Neuronal stem cell (in vitro differentiated cells): ENCODE measurements around the gene RBM45. TPM values are rescaled to one million over a fixed set of nuclear protein-coding genes. Genes with fewer than 3 reads are reported as not detected.

Experiments used
- DNase-seq: peaks from one replicate; pipeline ENCODE4 v3.0.0-alpha.2; 2013; ENCODE audit warnings: low spot score
- H2AFZ ChIP-seq: one replicate; pipeline ENCODE4 v1.6.1; 2013; ENCODE audit warnings: mild to moderate bottlenecking, low read length, inconsistent platforms
- H2AK5ac ChIP-seq: 2 replicates; pipeline ENCODE4 v1.6.1; 2013; ENCODE audit warnings: low read depth, mild to moderate bottlenecking, inconsistent platforms, low read length, moderate library complexity, mixed read lengths
- H2BK120ac ChIP-seq: 2 replicates; pipeline ENCODE4 v1.6.1; 2013; ENCODE audit warnings: low read depth, mild to moderate bottlenecking, inconsistent platforms, low read length, moderate library complexity, mixed read lengths
- H2BK12ac ChIP-seq: one replicate; pipeline ENCODE4 v1.6.1; 2013; ENCODE audit warnings: low read length, inconsistent platforms
- H2BK15ac ChIP-seq: 2 replicates; pipeline ENCODE4 v1.6.1; 2013; ENCODE audit warnings: mild to moderate bottlenecking, low read length, inconsistent platforms, mixed read lengths
- H2BK5ac ChIP-seq: one replicate; pipeline ENCODE4 v1.6.1; 2013; ENCODE audit warnings: inconsistent platforms, mild to moderate bottlenecking, low read length, moderate library complexity
- H3K14ac ChIP-seq: one replicate; pipeline ENCODE4 v1.6.1; 2013; ENCODE audit warnings: low read length, inconsistent platforms
- H3K18ac ChIP-seq: 2 replicates; pipeline ENCODE4 v1.6.1; 2013; ENCODE audit warnings: low read length, inconsistent platforms
- H3K23ac ChIP-seq: 2 replicates; pipeline ENCODE4 v1.6.1; 2013; ENCODE audit warnings: low read depth, mild to moderate bottlenecking, mixed read lengths, low read length, inconsistent platforms; ENCODE audit not compliant: poor library complexity
- H3K27ac ChIP-seq: replicated peaks from 3 replicates; pipeline ENCODE4 v1.5.1; 2013; ENCODE audit warnings: low read length, inconsistent platforms
- H3K27me3 ChIP-seq, 3 experiments: 2 replicates each; pipeline ENCODE4 v1.6.1; 2013; ENCODE audit warnings: low read length in 3 of 3, mild to moderate bottlenecking in 2 of 3, inconsistent platforms in 1 of 3, low read depth in 1 of 3, mixed read lengths in 1 of 3, moderate library complexity in 1 of 3; ENCODE audit not compliant: control insufficient read depth in 3 of 3, insufficient read depth in 3 of 3
- H3K36me3 ChIP-seq, 2 donors: replicated peaks in 1 of 2; 2 replicates each; pipeline ENCODE4 v1.6.1; 2013; ENCODE audit warnings: low read length in 2 of 2; ENCODE audit not compliant: control insufficient read depth in 2 of 2, insufficient read depth in 2 of 2
- H3K4ac ChIP-seq: 2 replicates; pipeline ENCODE4 v1.6.1; 2013; ENCODE audit warnings: inconsistent platforms, mild to moderate bottlenecking, low read length, moderate library complexity
- H3K4me1 ChIP-seq, 2 donors: 1 replicate in 1 of 2; 2 replicates in 1 of 2; pipeline ENCODE4 v1.6.1; 2013; ENCODE audit warnings: low read length in 2 of 2, low read depth in 1 of 2; ENCODE audit not compliant: control insufficient read depth in 2 of 2, insufficient read depth in 1 of 2
- H3K4me2 ChIP-seq: one replicate; pipeline ENCODE4 v1.6.1; 2013; ENCODE audit warnings: mild to moderate bottlenecking, low read length, inconsistent platforms; ENCODE audit not compliant: insufficient read depth, poor library complexity, severe bottlenecking
- H3K4me3 ChIP-seq, 2 donors: 2 replicates each; pipeline ENCODE4 v1.5.1; 2013; ENCODE audit warnings: low read length in 2 of 2, mild to moderate bottlenecking in 2 of 2, inconsistent platforms in 1 of 2, moderate library complexity in 1 of 2
- H3K79me1 ChIP-seq: one replicate; pipeline ENCODE4 v1.6.1; 2013; ENCODE audit warnings: low read depth, mild to moderate bottlenecking, inconsistent platforms, low read length, moderate library complexity
- H3K9ac ChIP-seq: one replicate; pipeline ENCODE4 v1.6.1; 2013; ENCODE audit warnings: mild to moderate bottlenecking, low read depth, low read length, inconsistent platforms; ENCODE audit not compliant: poor library complexity
- H3K9me3 ChIP-seq, 2 donors: replicated peaks in 1 of 2; 2 replicates each; pipeline versions ENCODE3 to v1.6.1; 2013; ENCODE audit warnings: low read length in 2 of 2, mild to moderate bottlenecking in 2 of 2, inconsistent platforms in 1 of 2, low read depth in 1 of 2, mixed read lengths in 1 of 2, moderate library complexity in 1 of 2; ENCODE audit not compliant: control insufficient read depth in 2 of 2, insufficient read depth in 1 of 2
- H4K8ac ChIP-seq: one replicate; pipeline ENCODE4 v1.6.1; 2013; ENCODE audit warnings: low read depth, mild to moderate bottlenecking, inconsistent platforms, low read length, moderate library complexity
- H4K91ac ChIP-seq: one replicate; pipeline ENCODE4 v1.6.1; 2013; ENCODE audit warnings: low read length, low read depth, mild to moderate bottlenecking, inconsistent platforms; ENCODE audit not compliant: poor library complexity
- WGBS, 2 donors: extraction: QIAGEN DNeasy Blood & Tissue Kit; methylation state at CpG; one replicate each; pipeline ENCODE4 v1.1.7; 2013; ENCODE audit warnings: missing lambda C conversion rate in 2 of 2, mixed read lengths in 1 of 2; ENCODE audit not compliant: insufficient read length in 2 of 2, insufficient replicate concordance in 1 of 2; ENCODE audit errors: extremely low coverage in 2 of 2; 5-methylcytosine and 5-hydroxymethylcytosine counted together
- small RNA-seq: library from polyadenylated mRNA; stranded (forward); fragments of <200 nt; extraction: miRNeasy Mini kit (QIAGEN cat#:217004); gene quantifications from one replicate; pipeline ENCODE3, GENCODE V24; 2013; ENCODE audit not compliant: insufficient read depth

The RBM45 gene

DNA sequence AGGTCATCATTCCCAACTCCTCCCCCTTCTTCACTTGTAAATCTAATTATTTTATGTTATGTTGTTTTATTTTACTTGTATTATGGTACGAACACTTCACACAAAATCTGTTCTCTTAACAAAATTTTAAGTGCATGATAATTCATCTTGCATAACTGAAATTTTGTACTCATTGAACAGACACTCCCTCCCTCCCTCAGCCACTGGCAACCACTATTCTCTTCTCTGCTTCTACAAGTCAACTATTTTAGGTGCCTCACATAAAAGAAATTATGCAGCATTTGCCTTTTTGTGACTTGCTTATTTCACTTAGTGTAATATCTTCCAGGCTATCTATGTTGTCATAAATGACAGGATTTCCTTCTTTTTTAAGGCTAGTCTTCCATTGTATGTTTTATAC, 51.7 kb downstream of the RBM45 start:
- no peak overlapping the region for H2BK120ac ChIP-seq
- H2AK5ac ChIP-seq, result no peak overlapping the region
- H3K79me1 ChIP-seq, result no peaks in the 10 kb centered on the region
- no peak overlapping the region for H2AFZ ChIP-seq
- H4K8ac ChIP-seq, result no peak overlapping the region
- no peak overlapping the region for H2BK5ac ChIP-seq
- no peak overlapping the region for H3K4me2 ChIP-seq
- no peak overlapping the region for H2BK15ac ChIP-seq
- no peaks in the 10 kb centered on the region for H3K36me3 ChIP-seq
- no peaks in the 10 kb centered on the region for H3K9me3 ChIP-seq
- no peak overlapping the region for H3K14ac ChIP-seq
- H3K9ac ChIP-seq, result no peak overlapping the region
- no peak overlapping the region for H3K4me3 ChIP-seq
- no peak overlapping the region for H3K23ac ChIP-seq
- no peak for DNase-seq
- no peaks in the 10 kb centered on the region for H3K4me1 ChIP-seq
- no peak overlapping the region for H3K4ac ChIP-seq
- H4K91ac ChIP-seq, result no peak overlapping the region
- H3K27ac ChIP-seq, result no peak overlapping the region
- H2BK12ac ChIP-seq, result no peak overlapping the region
- no peak overlapping the region for H3K18ac ChIP-seq
- H3K27me3 ChIP-seq, result no peaks in the 10 kb centered on the region
- WGBS, 2 donors, result no CpG with 5 or more reads among the region's 1 CpG

DNA sequence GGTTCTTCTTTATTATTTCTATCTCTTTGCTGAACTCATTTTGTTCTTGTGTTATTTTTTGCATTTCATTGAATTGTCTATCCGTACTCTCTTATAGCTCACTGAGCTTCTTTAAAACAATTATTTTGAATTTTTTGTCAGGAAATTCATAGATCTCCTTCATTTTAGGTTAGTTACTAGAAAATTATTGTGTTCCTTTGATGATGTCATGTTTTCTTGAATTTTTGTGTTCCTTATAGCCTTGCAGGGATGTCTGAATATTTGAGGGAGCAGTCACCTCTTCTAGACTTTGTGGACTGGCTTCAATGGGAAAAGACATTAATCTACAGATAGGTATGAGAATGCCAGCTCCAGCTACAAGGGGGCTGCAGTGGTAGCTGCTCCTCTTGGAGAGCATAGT, 61.4 kb downstream of the RBM45 start:
- no peak overlapping the region for H3K14ac ChIP-seq
- H3K27ac ChIP-seq, result no peak overlapping the region
- no peak overlapping the region for H3K4me3 ChIP-seq
- H2BK15ac ChIP-seq, result no peak overlapping the region
- H2AK5ac ChIP-seq, result no peak overlapping the region
- no peaks in the 10 kb centered on the region for H3K79me1 ChIP-seq
- H3K18ac ChIP-seq, result no peak overlapping the region
- no peak overlapping the region for H3K9ac ChIP-seq
- H3K9me3 ChIP-seq, result no peaks in the 10 kb centered on the region
- no peak overlapping the region for H2BK12ac ChIP-seq
- H3K4me2 ChIP-seq, result no peak overlapping the region
- H2BK120ac ChIP-seq, result no peak overlapping the region
- no peak overlapping the region for H4K8ac ChIP-seq
- no peak overlapping the region for H2BK5ac ChIP-seq
- no CpG with 5 or more reads among the region's 1 CpG for WGBS, 2 donors
- H3K36me3 ChIP-seq, result no peaks in the 10 kb centered on the region
- no peak overlapping the region for H3K4ac ChIP-seq
- H3K4me1 ChIP-seq, result no peaks in the 10 kb centered on the region
- no peak overlapping the region for H3K23ac ChIP-seq
- H2AFZ ChIP-seq, result no peak overlapping the region
- no peak for DNase-seq
- H4K91ac ChIP-seq, result no peak overlapping the region
- H3K27me3 ChIP-seq, result peaks cover 0 to 6% (median 0%) of the 10 kb centered on the region in 3 experiments

DNA sequence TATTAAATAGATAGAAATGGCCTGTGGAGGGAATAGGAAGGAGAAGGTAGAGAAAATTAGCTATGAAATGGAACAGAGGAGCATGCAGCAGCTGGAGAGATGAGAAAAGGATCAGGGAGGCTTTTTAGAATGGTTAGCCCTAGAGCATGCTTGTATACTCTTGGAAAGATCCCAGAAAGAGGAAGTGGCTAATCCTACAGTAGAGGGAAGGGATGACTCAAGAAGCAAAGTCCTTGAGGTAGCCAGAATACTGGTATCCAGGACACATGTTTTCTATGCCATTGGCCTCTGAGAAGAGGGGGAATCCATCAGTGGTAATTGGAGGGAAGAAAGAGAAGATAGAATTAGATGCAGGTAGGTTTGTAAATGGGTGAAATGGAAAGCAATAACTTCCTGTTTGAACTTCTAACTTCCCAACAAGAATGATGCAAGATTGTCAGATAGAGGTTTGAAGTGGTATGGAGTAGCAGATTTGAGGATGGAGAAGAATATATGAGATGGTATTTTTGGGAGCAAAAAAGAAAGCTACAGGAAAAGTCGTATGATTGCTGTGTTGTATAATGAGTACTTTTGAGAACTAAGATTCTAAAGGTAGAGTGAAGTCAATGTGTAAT, 64.9 kb downstream of the RBM45 start:
- H4K91ac ChIP-seq, result no peak overlapping the region
- H3K23ac ChIP-seq, result no peak overlapping the region
- H3K79me1 ChIP-seq, result no peaks in the 10 kb centered on the region
- no peak overlapping the region for H4K8ac ChIP-seq
- no peak for DNase-seq
- H3K4me1 ChIP-seq, result no peaks in the 10 kb centered on the region
- H3K9me3 ChIP-seq, result no peaks in the 10 kb centered on the region
- H3K27ac ChIP-seq, result no peak overlapping the region
- no peak overlapping the region for H3K4me3 ChIP-seq
- 100% methylated on average over 1 of the region's 1 CpG for WGBS, 2 donors
- no peak overlapping the region for H2BK120ac ChIP-seq
- H3K27me3 ChIP-seq, result peaks cover 0 to 6% (median 0%) of the 10 kb centered on the region in 3 experiments
- no peaks in the 10 kb centered on the region for H3K36me3 ChIP-seq
- no peak overlapping the region for H2AK5ac ChIP-seq
- H2AFZ ChIP-seq, result no peak overlapping the region
- H2BK5ac ChIP-seq, result no peak overlapping the region
- H2BK12ac ChIP-seq, result no peak overlapping the region
- H3K14ac ChIP-seq, result no peak overlapping the region
- H3K4ac ChIP-seq, result no peak overlapping the region
- H2BK15ac ChIP-seq, result no peak overlapping the region
- no peak overlapping the region for H3K9ac ChIP-seq
- no peak overlapping the region for H3K4me2 ChIP-seq
- H3K18ac ChIP-seq, result no peak overlapping the region

Small RNA genes lying within 50 kb of the gene (small RNA-seq; reads per million reads assigned to genes)
- gene AC011998.1, result not detected
- gene RNU5E-9P, result not detected
